ENCODE data around the gene MVP. TPM values are rescaled to one million over a fixed set of nuclear protein-coding genes. Genes with fewer than 3 reads are reported as not detected.
A peak's percentile ranks its signal among the peaks of the same experiment; 100 is the strongest.

The MVP gene
- total and polyA plus RNA-seq, 2 donors (not counting 1 experiment from before 2014, with no cell fraction given), result 109 to 121 TPM

- intact Hi-C loops (cut with micrococcal nuclease), result loop anchor here (10.0 kb wide), 1 partner anchor 219 kb away; no protein-coding TSS in a partner anchor
- peak; percentile 35 for DNase-seq
- Mint-ChIP-seq H3K27ac (no peak overlapping the region), H3K4me1 (peaks cover 61% of the 10 kb centered on the region), H3K9me3 (ENCODE audit: insufficient read depth) (no peaks in the 10 kb centered on the region), H3K4me3 (peak overlapping the region; percentile 97), H3K27me3 (no peaks in the 10 kb centered on the region)
- Histone ChIP-seq H3K36me3 (replicated peaks in 1 of 2; ENCODE audit: control extremely low read depth in 1 of 2, control insufficient read depth in 1 of 2, extremely low read depth in 1 of 2, insufficient read depth in 2 of 2, low read length in 1 of 2) (peaks cover 2 to 23% of the 10 kb centered on the region in 2 experiments), H2AFZ (ENCODE audit: insufficient read depth, low read depth, low read length, poor library complexity, severe bottlenecking) (no peak overlapping the region), H3K27me3 (replicated peaks in 1 of 4; ENCODE audit: control extremely low read depth in 1 of 4, control insufficient read depth in 3 of 4, insufficient read depth in 4 of 4, low read length in 3 of 4) (peaks cover 0 to 13% (median 5%) of the 10 kb centered on the region in 4 experiments), H3K9me3 (ENCODE audit: control extremely low read depth in 1 of 3, control insufficient read depth in 2 of 3, insufficient read depth in 1 of 3, low read length in 2 of 3) (peaks cover 0 to 5% (median 0%) of the 10 kb centered on the region in 3 donors), H3K4me2 (replicated peaks; ENCODE audit: low read depth, low read length, poor library complexity, severe bottlenecking) (no peak overlapping the region), H3K4me1 (ENCODE audit: control insufficient read depth in 2 of 2, insufficient read depth in 2 of 2, low read length in 2 of 2) (peaks cover 47 to 64% of the 10 kb centered on the region in 2 donors), H4K20me1 (ENCODE audit: control insufficient read depth, insufficient read depth, low read length, poor library complexity, severe bottlenecking) (peaks cover 48% of the 10 kb centered on the region), H3K9ac (ENCODE audit: low read length) (no peak overlapping the region), H3K27ac (ENCODE audit: low read length in 2 of 2) (no peak overlapping the region), H3K79me2 (ENCODE audit: control insufficient read depth, insufficient read depth, low read length) (peaks cover 45% of the 10 kb centered on the region), H3K4me3 (ENCODE audit: control extremely low read depth in 1 of 5, extremely low read depth in 1 of 5, insufficient read depth in 1 of 5, low read depth in 2 of 5, low read length in 4 of 5) (no peak overlapping the region)
- POLR2A ChIA-PET, result interaction anchor here (0.5 to 1.1 kb wide), 6 partner anchors 9 to 820 kb away, joined by 3 to 10 read pairs (median 4); no protein-coding TSS in a partner anchor
- CTCF ChIA-PET, result no interaction called here
- 75% methylated on average over 16 of the region's 24 CpGs for WGBS (ENCODE audit: insufficient coverage)
- ATAC-seq (ENCODE audit: low read depth), result no peak
- TF ChIP-seq EZH2 (IDR thresholded peaks at IDR 0.05; ENCODE audit: borderline replicate concordance, insufficient read depth, low read depth, low read length, poor library complexity, severe bottlenecking) (no peak), CTCF (IDR thresholded peaks at IDR 0.05) (no peak)
Observed at GRCh38 chr16:29813644-29814562, 6.4 kb upstream of the MVP start.

Measured in B cell (primary cell).